Hepatocyte (in vitro differentiated cells): ENCODE data around the gene CXCL16. TPM values are rescaled to one million over a fixed set of nuclear protein-coding genes. Genes with fewer than 3 reads are reported as not detected.

Source experiments
- DNase-seq: peaks from one replicate; pipeline ENCODE4 v3.0.0-alpha.2; 2016; ENCODE audit warnings: low spot score
- H2AFZ ChIP-seq: fragments of 200-600 bp; sonication (generic); 2 replicates; pipeline ENCODE4 v1.6.0; 2016; ENCODE audit warnings: antibody characterized with exemption, mild to moderate bottlenecking
- H3K27ac ChIP-seq: fragments of 200-600 bp; sonication (generic); 2 replicates; pipeline ENCODE4 v1.5.1; 2016; ENCODE audit warnings: mild to moderate bottlenecking
- H3K27me3 ChIP-seq: fragments of 200-600 bp; sonication (generic); 2 replicates; pipeline ENCODE4 v1.6.1; 2016
- H3K36me3 ChIP-seq: fragments of 200-600 bp; sonication (generic); replicated peaks from 2 replicates; pipeline ENCODE4 v1.5.1; 2016; ENCODE audit warnings: low read depth; ENCODE audit not compliant: insufficient read depth
- H3K4me1 ChIP-seq: fragments of 200-600 bp; sonication (generic); 2 replicates; pipeline ENCODE4 v1.5.1; 2016; ENCODE audit warnings: mild to moderate bottlenecking, moderate library complexity; ENCODE audit not compliant: insufficient read depth
- H3K4me2 ChIP-seq: fragments of 200-600 bp; sonication (generic); 2 replicates; pipeline ENCODE4 v1.6.0; 2016
- H3K4me3 ChIP-seq: fragments of 200-600 bp; sonication (generic); 2 replicates; pipeline ENCODE4 v1.5.1; 2016; ENCODE audit warnings: mild to moderate bottlenecking
- H3K79me2 ChIP-seq: fragments of 200-600 bp; sonication (generic); 2 replicates; pipeline ENCODE4 v1.6.0; 2017; ENCODE audit warnings: mild to moderate bottlenecking
- H3K9me2 ChIP-seq: fragments of 200-600 bp; sonication (generic); replicated peaks from 2 replicates; pipeline ENCODE4 v1.6.0; 2017; ENCODE audit warnings: mild to moderate bottlenecking; ENCODE audit not compliant: insufficient read depth
- H3K9me3 ChIP-seq: fragments of 200-600 bp; sonication (generic); 2 replicates; pipeline ENCODE4 v1.5.1; 2016; ENCODE audit warnings: low read depth, mild to moderate bottlenecking
- H4K20me1 ChIP-seq: fragments of 200-600 bp; sonication (generic); 2 replicates; pipeline ENCODE4 v1.6.0; 2016; ENCODE audit warnings: mild to moderate bottlenecking; ENCODE audit not compliant: insufficient read depth, poor library complexity, severe bottlenecking
- CTCF ChIP-seq: fragments of 200-600 bp; sonication (generic); IDR thresholded peaks from 2 replicates; pipeline ENCODE4 v1.5.1; 2016; ENCODE audit warnings: antibody characterized with exemption, mild to moderate bottlenecking; ENCODE audit not compliant: poor library complexity
- EZH2 ChIP-seq: fragments of 200-600 bp; sonication (generic); IDR thresholded peaks from 2 replicates; pipeline ENCODE4 v1.6.1; 2016; ENCODE audit warnings: antibody characterized with exemption, mild to moderate bottlenecking, borderline replicate concordance
- EZH2phosphoT487 ChIP-seq: fragments of 200-600 bp; sonication (generic); IDR thresholded peaks from one replicate; pipeline ENCODE4 v1.6.1; 2018; ENCODE audit warnings: antibody characterized with exemption, mild to moderate bottlenecking, low read depth, moderate library complexity; ENCODE audit not compliant: unreplicated experiment, severe bottlenecking
- WGBS: methylation state at CpG from one replicate; pipeline ENCODE4 v1.1.6; 2016; ENCODE audit warnings: low lambda C conversion rate; ENCODE audit errors: missing lambda C conversion rate; 5-methylcytosine and 5-hydroxymethylcytosine counted together
- polyA plus RNA-seq: library from polyadenylated mRNA; unstranded; fragments of >200 nt; fragmentation: Nextera tagmentation; extraction: Ambion mirVana; gene quantifications from 2 replicates; pipeline ENCODE4 v1.2.1, GENCODE V29; 2016
- total RNA-seq: library from RNA; depleted of rRNA; stranded (reverse); fragments of >200 nt; gene quantifications from 2 replicates; pipeline ENCODE4 v1.2.3, GENCODE V29; 2014

Gene CXCL16
- total and polyA plus RNA-seq, 2 experiments from 2014 or later, result 39.9 to 82.5 TPM

GRCh38 chr17:4719684-4720221 is 20.0 kb downstream of the CXCL16 start:
- DNase-seq, result peak; percentile 47
- H2AFZ ChIP-seq, result no peak overlapping the region
- H4K20me1 ChIP-seq, result no peaks in the 10 kb centered on the region
- TF ChIP-seq EZH2, result no peak
- no peak for TF ChIP-seq CTCF
- no peak for TF ChIP-seq EZH2phosphoT487
- H3K4me3 ChIP-seq, result no peak overlapping the region
- 80% methylated on average over 15 of the region's 15 CpGs for WGBS
- peak overlapping the region; percentile 96 for H3K27ac ChIP-seq
- H3K9me3 ChIP-seq, result no peaks in the 10 kb centered on the region
- H3K9me2 ChIP-seq, result no peaks in the 10 kb centered on the region
- no peaks in the 10 kb centered on the region for H3K36me3 ChIP-seq
- no peaks in the 10 kb centered on the region for H3K79me2 ChIP-seq
- no peak overlapping the region for H3K4me2 ChIP-seq
- peaks cover 18% of the 10 kb centered on the region for H3K4me1 ChIP-seq
- H3K27me3 ChIP-seq, result no peaks in the 10 kb centered on the region

GRCh38 chr17:4719146-4719545 is 20.6 kb downstream of the CXCL16 start:
- no peak for TF ChIP-seq CTCF
- TF ChIP-seq EZH2, result no peak
- no peak for TF ChIP-seq EZH2phosphoT487
- no peak overlapping the region for H3K27ac ChIP-seq
- no peaks in the 10 kb centered on the region for H3K27me3 ChIP-seq
- H3K79me2 ChIP-seq, result no peaks in the 10 kb centered on the region
- H4K20me1 ChIP-seq, result no peaks in the 10 kb centered on the region
- no peak overlapping the region for H2AFZ ChIP-seq
- H3K4me1 ChIP-seq, result peaks cover 18% of the 10 kb centered on the region
- no peak overlapping the region for H3K4me3 ChIP-seq
- no peaks in the 10 kb centered on the region for H3K9me2 ChIP-seq
- H3K4me2 ChIP-seq, result no peak overlapping the region
- H3K9me3 ChIP-seq, result no peaks in the 10 kb centered on the region
- no peaks in the 10 kb centered on the region for H3K36me3 ChIP-seq
- no peak for DNase-seq
- 98% methylated on average over 7 of the region's 10 CpGs for WGBS

GRCh38 chr17:4718276-4718675 is 21.5 kb downstream of the CXCL16 start:
- H3K27ac ChIP-seq, result no peak overlapping the region

More at GRCh38 chr17:4718276-4718675, 21.5 kb downstream of the CXCL16 start:
- no peak for DNase-seq
- Histone ChIP-seq H4K20me1 (no peaks in the 10 kb centered on the region), H3K27me3 (no peaks in the 10 kb centered on the region), H3K4me1 (peaks cover 18% of the 10 kb centered on the region), H3K9me3 (no peaks in the 10 kb centered on the region), H3K9me2 (no peaks in the 10 kb centered on the region), H3K4me3 (no peak overlapping the region), H2AFZ (no peak overlapping the region), H3K4me2 (no peak overlapping the region), H3K36me3 (no peaks in the 10 kb centered on the region), H3K79me2 (no peaks in the 10 kb centered on the region)
- 94% methylated on average over 13 of the region's 13 CpGs for WGBS
- TF ChIP-seq EZH2 (no peak), CTCF (no peak), EZH2phosphoT487 (no peak)
